Suppressor macrophage (primary cell): Measurements from ENCODE around the gene CPN1.
"Not testable (repeated sequence)": the region's sequence is repeated elsewhere in the genome, so short reads cannot be mapped to it uniquely, and the experiment has no call there.

Experiments
- DNase-seq, 4 experiments: peaks; one replicate each; pipeline ENCODE4 v3.0.0-alpha.2; 2020 to 2022
- total RNA-seq, 17 experiments: gene quantifications; one replicate each; lab custom pipeline; 2026; ENCODE audit warnings: mixed read lengths in 6 of 17, inconsistent platforms in 3 of 17; lab: John Stamatoyannopoulos, UW

CPN1 gene
- 0 to 0.99 (median 0) reads per million in 17 experiments for total RNA-seq

DNA sequence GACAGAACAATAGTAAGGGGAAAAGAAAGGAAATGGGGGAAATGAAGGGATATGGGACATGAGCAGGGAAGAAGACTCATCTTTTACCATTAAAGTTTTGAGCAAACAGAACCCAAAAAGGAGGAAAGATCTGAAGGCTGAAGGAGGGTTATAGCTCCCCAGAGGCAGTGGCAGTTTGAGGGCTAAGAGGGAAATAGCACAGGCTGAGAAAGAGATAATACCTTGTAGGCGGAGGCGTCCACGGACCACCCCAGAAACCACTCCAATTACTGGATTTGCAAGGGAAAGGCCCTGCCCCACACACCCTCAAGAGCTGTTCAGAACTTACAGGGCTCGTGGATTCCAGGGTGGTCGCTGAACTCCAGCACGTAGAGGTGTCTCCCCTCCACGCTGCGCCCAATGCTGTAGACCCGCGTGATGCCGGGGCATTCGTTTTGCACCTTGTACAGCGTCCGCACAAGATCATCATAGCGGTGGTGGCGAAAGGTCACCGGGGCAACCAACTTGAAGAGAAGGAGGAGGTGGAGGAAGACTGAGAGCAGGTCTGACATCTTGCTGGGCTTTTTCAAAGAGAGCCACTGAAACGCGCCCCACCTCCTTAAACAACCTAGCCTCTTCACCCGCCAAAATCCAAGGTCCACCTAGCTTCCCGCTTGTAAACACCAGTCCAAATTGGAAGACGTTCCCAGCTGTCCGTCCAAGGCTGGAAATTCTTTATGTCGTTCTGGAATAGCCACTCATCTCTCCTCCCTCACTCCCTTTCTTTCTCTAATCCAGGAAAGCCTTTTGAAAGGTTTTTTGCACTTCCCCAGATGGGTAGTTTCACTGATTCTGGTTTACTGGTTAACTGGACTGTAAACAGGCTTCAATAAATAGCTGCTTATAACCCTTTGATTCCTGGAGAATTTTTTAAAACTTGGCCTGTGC lies at the start of gene CPN1:
CPN1 (minus strand) TSS at position 795 of the 927 bp plus-strand sequence; CDS start at position 551, 244 bp downstream.
- no peak for DNase-seq

- no peak for DNase-seq
These were observed 49.2 kb upstream of the CPN1 start for GRCh38 chr10:100130831-100131230.

DNA sequence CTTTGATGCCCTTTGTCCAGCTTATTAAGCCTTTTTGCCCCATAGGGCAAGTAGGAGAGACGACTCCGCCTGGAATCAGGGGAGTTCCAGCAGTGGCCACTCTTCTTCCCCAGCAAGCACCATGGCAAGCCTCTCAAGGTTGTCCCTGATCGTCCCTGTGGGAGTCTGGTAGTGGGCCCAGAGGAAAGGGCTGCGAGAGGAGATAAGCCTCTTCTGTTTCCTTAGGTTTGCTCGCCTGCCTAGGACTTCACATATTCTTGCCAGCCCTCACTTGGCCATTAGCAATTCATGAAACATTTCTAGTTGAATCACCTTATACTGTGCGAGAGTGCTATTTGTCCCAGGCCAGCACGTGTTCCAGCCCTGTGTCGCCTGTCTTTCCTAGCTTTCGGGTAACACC lies 47.8 kb upstream of the CPN1 start:
- no peak for DNase-seq

- DNase-seq: no peak
These were observed 47.3 kb upstream of the CPN1 start for GRCh38 chr10:100128951-100129350.

GRCh38 chr10:100125335-100125734 lies 43.7 kb upstream of the CPN1 start:
- DNase-seq: peak in 1 of 4 experiments; percentile 3

- DNase-seq: no peak
These were observed 42.4 kb upstream of the CPN1 start for GRCh38 chr10:100124097-100124496.

GRCh38 chr10:100122780-100123179 lies 41.1 kb upstream of the CPN1 start:
- DNase-seq: no peak

DNA sequence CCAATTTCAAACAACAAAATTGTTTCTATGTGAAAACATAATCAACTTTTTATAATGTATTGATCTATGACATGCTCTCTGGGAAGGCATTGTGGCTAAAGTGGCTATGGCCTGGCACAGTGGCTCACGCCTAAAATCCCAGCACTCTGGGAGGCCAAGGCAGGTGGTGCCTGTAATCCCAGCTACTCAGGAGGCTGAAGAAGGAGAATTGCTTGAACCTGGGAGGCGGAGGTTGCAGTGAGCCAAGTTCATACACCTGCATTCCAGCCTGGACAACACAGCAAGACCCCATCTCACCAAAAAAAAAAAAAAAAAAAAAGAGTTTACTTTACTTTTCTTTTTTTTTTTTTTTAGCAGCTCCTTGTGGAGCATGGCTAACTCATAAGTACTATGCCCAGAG lies 38.9 kb upstream of the CPN1 start:
- no peak for DNase-seq

GRCh38 chr10:100119726-100120125 lies 38.1 kb upstream of the CPN1 start:
- no peak for DNase-seq

GRCh38 chr10:100114976-100115770 lies 33.5 kb upstream of the CPN1 start:
- DNase-seq: no peak

DNA sequence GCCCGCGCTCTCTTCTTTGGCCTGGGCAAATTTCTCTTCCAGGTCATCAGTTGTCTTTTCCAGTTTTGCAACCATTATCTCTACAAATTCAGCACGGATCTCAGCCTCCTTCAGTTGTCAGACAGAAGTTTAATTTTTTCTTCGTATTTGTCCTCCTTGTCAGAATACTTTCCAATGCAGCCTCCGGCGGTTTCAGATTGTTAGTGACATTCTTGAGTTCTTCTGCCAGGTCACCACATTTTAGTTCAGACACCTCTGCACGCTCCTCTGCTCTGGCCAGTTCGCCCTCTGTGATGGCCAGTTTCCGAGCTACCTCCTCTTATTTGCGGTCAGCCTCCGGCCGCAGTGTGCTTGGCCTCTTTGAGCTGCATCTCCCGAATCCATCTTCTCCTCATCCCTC lies 32.8 kb upstream of the CPN1 start:
- DNase-seq: no peak

GRCh38 chr10:100109670-100110069 lies 28.0 kb upstream of the CPN1 start:
- DNase-seq: no peak

GRCh38 chr10:100106865-100107264 lies 25.2 kb upstream of the CPN1 start:
- no peak for DNase-seq

DNA sequence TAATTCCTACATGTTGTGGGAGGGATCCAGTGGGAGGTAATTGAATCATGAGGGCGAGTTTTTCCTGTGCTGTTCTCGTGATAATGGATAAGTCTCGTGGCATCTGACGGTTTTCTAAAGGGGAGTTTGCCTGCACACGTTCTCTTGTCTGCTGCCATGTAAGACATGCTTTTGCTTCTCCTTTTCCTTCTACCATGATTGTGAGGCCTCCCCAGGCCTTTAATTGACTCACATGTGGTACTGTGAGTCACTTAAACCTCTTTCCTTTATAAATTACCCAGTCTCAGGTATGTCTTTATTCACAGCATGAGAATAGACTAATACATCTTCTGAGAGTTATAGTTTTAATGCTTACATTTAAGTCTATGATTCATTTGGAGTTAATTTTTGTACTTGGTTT lies 22.6 kb upstream of the CPN1 start:
- no peak for DNase-seq

GRCh38 chr10:100103581-100103980 lies 21.9 kb upstream of the CPN1 start:
- no peak for DNase-seq

DNA sequence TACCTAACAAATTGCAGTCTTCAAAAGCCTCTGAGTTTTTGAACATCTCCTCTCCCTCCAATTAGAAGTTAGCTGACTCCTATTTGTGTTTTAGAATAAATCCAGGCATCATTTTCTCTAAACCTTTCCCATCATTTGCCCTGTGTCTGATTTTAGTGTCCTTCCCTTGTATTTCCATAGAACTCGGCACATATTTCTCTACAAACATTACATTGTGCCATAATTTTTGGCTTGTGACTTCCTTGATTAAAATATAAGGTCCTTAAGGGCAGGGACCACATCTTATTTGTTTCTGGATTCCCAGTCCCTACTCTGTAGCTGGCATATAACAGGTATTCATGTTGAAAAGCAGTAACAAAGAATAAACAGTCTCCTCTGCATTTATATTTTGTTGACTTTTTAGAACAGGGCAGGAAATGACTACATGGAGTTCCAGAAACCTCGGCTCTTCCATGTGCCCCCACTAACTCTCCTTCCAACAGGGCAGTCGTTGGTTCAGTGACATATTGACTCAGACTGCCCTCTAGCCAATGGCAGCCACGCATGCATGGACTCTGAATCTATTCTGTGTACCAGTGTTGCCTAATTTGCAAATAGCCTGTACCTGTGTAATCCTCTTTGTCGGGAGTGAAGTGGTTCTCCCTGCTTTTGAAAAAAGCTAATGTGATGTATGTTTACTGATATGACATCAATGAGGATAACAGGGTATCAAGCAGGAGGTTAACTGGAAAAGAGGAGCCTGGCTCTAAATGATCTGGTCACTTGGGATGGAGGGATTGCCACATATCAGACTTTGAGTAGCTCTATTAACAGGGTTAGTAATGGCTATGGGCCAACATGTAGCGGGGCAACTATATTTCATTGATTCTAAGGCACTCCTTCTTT lies 19.8 kb upstream of the CPN1 start:
- DNase-seq: no peak

GRCh38 chr10:100100651-100101184 lies 19.0 kb upstream of the CPN1 start:
- peak in 3 of 4 experiments; percentile 11 to 23 (median 15) for DNase-seq

GRCh38 chr10:100089241-100089640 lies 7.6 kb upstream of the CPN1 start:
- no peak for DNase-seq

GRCh38 chr10:100086708-100087107 lies 5.0 kb upstream of the CPN1 start:
- DNase-seq: not testable (repeated sequence)

DNA sequence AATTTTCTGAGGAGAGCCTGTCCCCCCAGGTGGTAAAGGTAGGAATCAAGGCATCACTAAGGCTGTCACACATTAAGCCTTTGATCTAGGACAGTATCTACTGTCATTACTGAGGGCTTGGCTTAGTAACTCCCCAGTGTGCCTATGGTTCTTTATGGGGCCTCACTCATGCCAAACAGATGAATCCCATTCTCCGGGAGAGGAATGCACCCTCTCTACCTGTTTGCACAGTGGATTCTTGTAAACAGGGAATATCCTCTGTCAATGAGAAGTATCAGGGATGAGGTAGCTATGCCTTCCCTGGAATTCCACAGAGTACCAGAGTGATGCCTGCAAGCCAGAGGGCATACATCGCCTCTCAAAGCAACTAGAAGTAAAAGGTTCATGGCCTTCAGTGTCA lies 3.9 kb upstream of the CPN1 start:
- DNase-seq: no peak

GRCh38 chr10:100083623-100084022 lies 2.0 kb upstream of the CPN1 start:
- no peak for DNase-seq

DNA sequence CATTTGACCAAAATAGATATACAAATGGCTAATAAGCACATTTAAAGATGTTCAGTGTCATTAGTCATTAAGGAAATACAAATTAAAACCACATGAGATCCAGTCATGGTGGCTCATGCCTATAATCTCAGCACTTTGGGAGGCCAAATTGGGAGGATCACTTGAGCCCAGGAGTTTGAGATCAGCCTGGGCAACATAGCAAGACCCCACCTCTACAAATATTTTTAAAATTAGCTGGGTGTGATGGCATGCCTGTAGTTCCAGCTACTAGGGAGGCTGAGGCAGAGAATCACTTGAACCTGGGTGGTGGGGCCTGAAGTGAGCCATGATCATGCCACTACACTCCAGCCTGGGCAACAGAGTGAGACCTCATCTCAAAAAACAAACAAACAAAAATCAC lies 607 bp upstream of the CPN1 start:
- not testable (repeated sequence) for DNase-seq
